Activated T-cell treated with anti-CD3 and anti-CD28 coated beads, Interleukin-2, amount 50 U/mL, for 24 hours (primary cell): ENCODE measurements around the gene PLCG2.
"Not testable (repeated sequence)": the region's sequence is repeated elsewhere in the genome, so short reads cannot be mapped to it uniquely, and the experiment has no call there.

Experiments
- DNase-seq: peaks from one replicate; pipeline ENCODE4 v3.0.0-alpha.2; 2020
- H3K27ac Mint-ChIP-seq: 2 replicates; pipeline ENCODE4 v1.8.0; 2020; ENCODE audit warnings: mild to moderate bottlenecking, mixed read lengths
- H3K27me3 Mint-ChIP-seq: 2 replicates; pipeline ENCODE4 v1.8.0; 2020; ENCODE audit warnings: mixed read lengths
- H3K36me3 Mint-ChIP-seq: 2 replicates; pipeline ENCODE4 v1.8.0; 2020; ENCODE audit warnings: low read depth, mixed read lengths
- H3K4me1 Mint-ChIP-seq: 2 replicates; pipeline ENCODE4 v1.8.0; 2020; ENCODE audit warnings: low read depth, mixed read lengths
- H3K4me3 Mint-ChIP-seq: 2 replicates; pipeline ENCODE4 v1.8.0; 2020; ENCODE audit warnings: mild to moderate bottlenecking, moderate library complexity, mixed read lengths
- H3K9me3 Mint-ChIP-seq: 2 replicates; pipeline ENCODE4 v1.8.0; 2020; ENCODE audit warnings: mixed read lengths

PLCG2 gene

GRCh38 chr16:81921085-81921814 lies 142.2 kb downstream of the PLCG2 start:
- Mint-ChIP-seq H3K27me3 (no peaks in the 10 kb centered on the region), H3K4me3 (no peak overlapping the region), H3K27ac (no peak overlapping the region), H3K36me3 (no peaks in the 10 kb centered on the region), H3K4me1 (no peaks in the 10 kb centered on the region), H3K9me3 (no peaks in the 10 kb centered on the region)
- no peak for DNase-seq

GRCh38 chr16:81921843-81922584 lies 142.9 kb downstream of the PLCG2 start:
- no peaks in the 10 kb centered on the region for H3K27me3 Mint-ChIP-seq
- no peak overlapping the region for H3K27ac Mint-ChIP-seq
- H3K4me3 Mint-ChIP-seq = no peak overlapping the region
- no peaks in the 10 kb centered on the region for H3K4me1 Mint-ChIP-seq
- DNase-seq = no peak
- no peaks in the 10 kb centered on the region for H3K9me3 Mint-ChIP-seq
- H3K36me3 Mint-ChIP-seq = no peaks in the 10 kb centered on the region

DNA sequence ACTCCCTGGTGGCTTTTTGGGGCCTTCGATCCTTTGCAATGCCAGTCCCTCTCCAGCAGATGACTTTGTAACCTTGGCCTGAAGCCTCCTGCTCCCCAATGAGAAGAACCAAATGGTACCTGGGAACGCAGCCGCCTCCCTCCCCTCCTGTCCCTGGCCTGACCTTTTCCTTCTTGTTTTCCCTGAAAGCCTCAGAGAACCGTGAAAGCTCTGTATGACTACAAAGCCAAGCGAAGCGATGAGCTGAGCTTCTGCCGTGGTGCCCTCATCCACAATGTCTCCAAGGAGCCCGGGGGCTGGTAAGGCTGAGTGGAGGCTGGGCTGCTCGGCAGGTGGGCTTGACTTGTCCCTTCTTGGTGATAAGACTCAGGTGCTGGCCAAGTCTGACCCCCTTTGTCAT lies 144.2 kb downstream of the PLCG2 start:
- Mint-ChIP-seq H3K4me1 (no peaks in the 10 kb centered on the region), H3K36me3 (no peaks in the 10 kb centered on the region), H3K27ac (no peak overlapping the region), H3K27me3 (no peaks in the 10 kb centered on the region), H3K4me3 (no peak overlapping the region), H3K9me3 (no peaks in the 10 kb centered on the region)
- DNase-seq = no peak

DNA sequence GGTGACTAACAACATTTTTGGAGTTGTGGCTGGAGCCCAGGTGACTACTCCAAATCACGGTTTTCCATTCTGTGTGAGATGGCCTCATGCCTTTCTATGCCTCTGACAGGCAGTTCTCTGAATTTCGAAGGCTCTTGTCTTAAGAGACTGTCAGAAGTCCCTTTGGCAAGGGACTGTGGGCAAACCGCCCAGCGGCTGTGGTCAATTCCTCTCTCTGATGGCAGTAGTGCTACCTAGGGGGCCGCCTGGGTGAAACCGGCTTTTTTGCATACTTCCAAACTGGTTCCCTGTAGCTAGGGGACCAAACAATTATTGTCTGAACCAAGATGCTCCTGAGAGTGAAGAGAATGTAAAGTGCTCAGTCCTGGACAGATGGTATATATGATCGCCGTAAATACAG lies 145.9 kb downstream of the PLCG2 start:
- DNase-seq = no peak
- Mint-ChIP-seq H3K4me1 (peaks cover 5% of the 10 kb centered on the region), H3K36me3 (no peaks in the 10 kb centered on the region), H3K9me3 (no peaks in the 10 kb centered on the region), H3K27me3 (no peaks in the 10 kb centered on the region), H3K4me3 (no peak overlapping the region), H3K27ac (no peak overlapping the region)

- H3K9me3 Mint-ChIP-seq = no peaks in the 10 kb centered on the region
- H3K4me1 Mint-ChIP-seq = peaks cover 5% of the 10 kb centered on the region
- H3K27ac Mint-ChIP-seq = no peak overlapping the region
- no peak overlapping the region for H3K4me3 Mint-ChIP-seq
- H3K27me3 Mint-ChIP-seq = no peaks in the 10 kb centered on the region
- H3K36me3 Mint-ChIP-seq = no peaks in the 10 kb centered on the region
- DNase-seq = no peak
Measured at GRCh38 chr16:81926036-81926435, 146.9 kb downstream of the PLCG2 start.

- no peaks in the 10 kb centered on the region for H3K9me3 Mint-ChIP-seq
- peaks cover 5% of the 10 kb centered on the region for H3K4me1 Mint-ChIP-seq
- H3K36me3 Mint-ChIP-seq = no peaks in the 10 kb centered on the region
Measured at GRCh38 chr16:81927561-81928185, 148.6 kb downstream of the PLCG2 start.

DNA sequence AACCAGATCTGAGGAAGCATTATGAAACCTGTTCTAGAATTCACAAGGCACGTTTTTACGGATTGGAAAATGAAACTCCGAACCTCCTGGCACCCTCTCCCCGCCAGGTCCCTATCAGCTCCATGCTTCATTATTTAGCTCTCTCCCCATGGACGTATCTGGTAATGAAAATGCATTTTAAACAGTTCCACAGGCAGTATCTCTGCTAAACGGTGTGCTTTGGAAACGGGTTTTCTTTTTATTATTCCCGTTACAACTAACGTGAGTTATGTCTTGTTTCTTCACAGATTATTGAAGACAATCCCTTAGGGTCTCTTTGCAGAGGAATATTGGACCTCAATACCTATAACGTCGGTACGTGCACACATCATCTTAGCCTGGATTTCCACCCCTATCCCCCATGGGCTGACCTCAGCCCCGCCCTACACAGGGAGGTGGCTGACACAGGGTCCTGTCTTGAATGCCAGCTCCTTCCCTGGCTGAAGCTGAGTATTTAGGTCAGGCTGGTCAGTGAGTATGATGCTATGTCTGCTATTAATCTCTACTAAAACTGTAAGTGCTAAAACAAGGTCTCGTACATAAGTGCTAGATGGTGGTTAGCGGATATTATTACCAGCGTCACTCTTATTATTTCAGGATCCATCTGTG lies 149.3 kb downstream of the PLCG2 start:
- Mint-ChIP-seq H3K4me1 (peaks cover 5% of the 10 kb centered on the region), H3K36me3 (no peaks in the 10 kb centered on the region), H3K27me3 (no peaks in the 10 kb centered on the region), H3K27ac (no peak overlapping the region), H3K9me3 (no peaks in the 10 kb centered on the region), H3K4me3 (no peak overlapping the region)
- DNase-seq = no peak

More at GRCh38 chr16:81927561-81928185, 148.6 kb downstream of the PLCG2 start:
- DNase-seq = no peak
- Mint-ChIP-seq H3K27me3 (no peaks in the 10 kb centered on the region), H3K27ac (peak overlapping the region; percentile 37), H3K4me3 (no peak overlapping the region)

- H3K9me3 Mint-ChIP-seq = no peaks in the 10 kb centered on the region
- no peak overlapping the region for H3K27ac Mint-ChIP-seq
- no peaks in the 10 kb centered on the region for H3K27me3 Mint-ChIP-seq
- peaks cover 5% of the 10 kb centered on the region for H3K4me1 Mint-ChIP-seq
- no peak for DNase-seq
- H3K4me3 Mint-ChIP-seq = no peak overlapping the region
- no peaks in the 10 kb centered on the region for H3K36me3 Mint-ChIP-seq
Measured at GRCh38 chr16:81928975-81929374, 149.9 kb downstream of the PLCG2 start.

DNA sequence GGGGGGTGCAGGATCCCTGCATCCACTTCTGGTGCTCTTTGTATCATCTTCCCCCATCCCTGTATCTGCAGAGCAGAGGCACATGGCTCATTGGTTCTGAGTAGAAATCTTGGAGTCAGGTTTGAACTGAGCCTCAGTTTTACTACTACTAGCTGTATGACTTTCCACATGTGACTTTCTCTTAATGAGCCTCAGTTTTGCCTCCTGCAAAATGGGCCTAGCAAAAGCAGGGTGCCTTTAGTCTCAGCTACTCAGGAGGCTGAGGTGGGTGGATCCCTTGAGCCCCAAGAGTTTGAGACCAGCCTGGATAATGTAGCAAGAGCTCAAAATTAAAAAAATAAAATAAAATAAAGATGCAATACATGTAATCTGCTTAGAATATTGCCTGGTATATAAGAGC lies 150.8 kb downstream of the PLCG2 start:
- H3K9me3 Mint-ChIP-seq = no peaks in the 10 kb centered on the region
- no peaks in the 10 kb centered on the region for H3K27me3 Mint-ChIP-seq
- no peak for DNase-seq
- no peaks in the 10 kb centered on the region for H3K36me3 Mint-ChIP-seq
- H3K4me3 Mint-ChIP-seq = no peak overlapping the region
- H3K4me1 Mint-ChIP-seq = peaks cover 5% of the 10 kb centered on the region
- H3K27ac Mint-ChIP-seq = no peak overlapping the region

- no peak for DNase-seq
- Mint-ChIP-seq H3K36me3 (no peaks in the 10 kb centered on the region), H3K27ac (no peak overlapping the region), H3K4me3 (no peak overlapping the region), H3K4me1 (peaks cover 5% of the 10 kb centered on the region), H3K9me3 (no peaks in the 10 kb centered on the region), H3K27me3 (no peaks in the 10 kb centered on the region)
Measured at GRCh38 chr16:81931927-81932326, 152.8 kb downstream of the PLCG2 start.

GRCh38 chr16:81932668-81933067 lies 153.6 kb downstream of the PLCG2 start:
- peaks cover 5% of the 10 kb centered on the region for H3K4me1 Mint-ChIP-seq
- no peaks in the 10 kb centered on the region for H3K36me3 Mint-ChIP-seq
- DNase-seq = no peak
- no peaks in the 10 kb centered on the region for H3K9me3 Mint-ChIP-seq
- H3K4me3 Mint-ChIP-seq = no peak overlapping the region
- H3K27me3 Mint-ChIP-seq = no peaks in the 10 kb centered on the region
- no peak overlapping the region for H3K27ac Mint-ChIP-seq

DNA sequence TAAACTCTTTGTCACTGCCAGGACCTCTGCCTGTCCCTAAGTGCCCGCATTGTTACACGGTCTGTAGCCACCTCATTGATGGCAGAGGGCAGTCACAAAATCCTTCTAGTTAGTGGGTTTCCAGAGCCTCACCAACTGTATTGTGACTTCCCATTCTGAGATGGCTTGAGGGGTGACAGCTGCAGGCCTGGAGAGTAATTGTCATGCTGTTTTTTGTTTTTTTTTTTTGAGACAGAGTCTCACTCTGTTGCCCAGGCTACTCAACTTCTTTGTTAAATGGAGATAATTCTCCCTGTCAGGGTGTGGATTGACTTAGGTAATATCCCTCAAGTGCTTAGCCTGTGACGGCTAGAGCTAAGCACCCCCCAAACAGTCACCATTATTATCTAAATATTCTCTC lies 154.3 kb downstream of the PLCG2 start:
- H3K27ac Mint-ChIP-seq = no peak overlapping the region
- no peak overlapping the region for H3K4me3 Mint-ChIP-seq
- no peaks in the 10 kb centered on the region for H3K9me3 Mint-ChIP-seq
- DNase-seq = no peak
- peaks cover 5% of the 10 kb centered on the region for H3K4me1 Mint-ChIP-seq
- H3K36me3 Mint-ChIP-seq = no peaks in the 10 kb centered on the region
- H3K27me3 Mint-ChIP-seq = no peaks in the 10 kb centered on the region

- H3K36me3 Mint-ChIP-seq, H3K9me3 Mint-ChIP-seq, H3K27me3 Mint-ChIP-seq, H3K4me1 Mint-ChIP-seq, DNase-seq, H3K27ac Mint-ChIP-seq, H3K4me3 Mint-ChIP-seq: not testable (repeated sequence)
Measured at GRCh38 chr16:81934711-81935110, 155.6 kb downstream of the PLCG2 start.

GRCh38 chr16:81936209-81937000 lies 157.3 kb downstream of the PLCG2 start:
- H3K36me3 Mint-ChIP-seq = no peaks in the 10 kb centered on the region
- H3K27ac Mint-ChIP-seq = no peak overlapping the region
- no peaks in the 10 kb centered on the region for H3K9me3 Mint-ChIP-seq
- no peaks in the 10 kb centered on the region for H3K27me3 Mint-ChIP-seq
- no peaks in the 10 kb centered on the region for H3K4me1 Mint-ChIP-seq
- H3K4me3 Mint-ChIP-seq = no peak overlapping the region
- no peak for DNase-seq
